ENCODE data around the gene PPP1CA.

GRCh38 chr11:67448220-67448609 is 46.6 kb upstream of the PPP1CA start:
- TF ChIP-seq CTCF (IDR thresholded peaks at IDR 0.05; ENCODE audit: low read depth, low read length, missing input control) (no peak), TAF1 (conservative IDR thresholded peaks at IDR 0.05) (no peak), MAX (IDR thresholded peaks at IDR 0.05) (no peak), HNF4G (IDR thresholded peaks at IDR 0.05) (peak; percentile 92), EGR1 (IDR thresholded peaks at IDR 0.05; ENCODE audit: low read depth in 2 of 2) (no peak), YY1 (IDR thresholded peaks at IDR 0.05) (peak; percentile 82), REST (IDR thresholded peaks at IDR 0.05) (peak; percentile 41)
- TF ChIP-seq, protein P1, sequence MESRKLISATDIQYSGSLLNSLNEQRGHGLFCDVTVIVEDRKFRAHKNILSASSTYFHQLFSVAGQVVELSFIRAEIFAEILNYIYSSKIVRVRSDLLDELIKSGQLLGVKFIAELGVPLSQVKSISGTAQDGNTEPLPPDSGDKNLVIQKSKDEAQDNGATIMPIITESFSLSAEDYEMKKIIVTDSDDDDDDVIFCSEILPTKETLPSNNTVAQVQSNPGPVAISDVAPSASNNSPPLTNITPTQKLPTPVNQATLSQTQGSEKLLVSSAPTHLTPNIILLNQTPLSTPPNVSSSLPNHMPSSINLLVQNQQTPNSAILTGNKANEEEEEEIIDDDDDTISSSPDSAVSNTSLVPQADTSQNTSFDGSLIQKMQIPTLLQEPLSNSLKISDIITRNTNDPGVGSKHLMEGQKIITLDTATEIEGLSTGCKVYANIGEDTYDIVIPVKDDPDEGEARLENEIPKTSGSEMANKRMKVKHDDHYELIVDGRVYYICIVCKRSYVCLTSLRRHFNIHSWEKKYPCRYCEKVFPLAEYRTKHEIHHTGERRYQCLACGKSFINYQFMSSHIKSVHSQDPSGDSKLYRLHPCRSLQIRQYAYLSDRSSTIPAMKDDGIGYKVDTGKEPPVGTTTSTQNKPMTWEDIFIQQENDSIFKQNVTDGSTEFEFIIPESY (IDR thresholded peaks at IDR 0.05) = no peak
- TF ChIP-seq, protein P2, sequence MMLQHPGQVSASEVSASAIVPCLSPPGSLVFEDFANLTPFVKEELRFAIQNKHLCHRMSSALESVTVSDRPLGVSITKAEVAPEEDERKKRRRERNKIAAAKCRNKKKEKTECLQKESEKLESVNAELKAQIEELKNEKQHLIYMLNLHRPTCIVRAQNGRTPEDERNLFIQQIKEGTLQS (IDR thresholded peaks at IDR 0.05) = no peak

All from liver (tissue), 3 donors.